ENCODE measurements around the gene DDX52.
"Not testable (repeated sequence)": the region's sequence is repeated elsewhere in the genome, so short reads cannot be mapped to it uniquely, and the experiment has no call there.

Gene DDX52

GRCh38 chr17:37643118-37643766 is at the start of gene DDX52:
Gene DDX52, minus strand, starts transcription at chr17:37643446. Its CDS starts 26 bp downstream, at chr17:37643420.
- DNase-seq (ENCODE audit: low read depth), result peak; percentile 85

DNA sequence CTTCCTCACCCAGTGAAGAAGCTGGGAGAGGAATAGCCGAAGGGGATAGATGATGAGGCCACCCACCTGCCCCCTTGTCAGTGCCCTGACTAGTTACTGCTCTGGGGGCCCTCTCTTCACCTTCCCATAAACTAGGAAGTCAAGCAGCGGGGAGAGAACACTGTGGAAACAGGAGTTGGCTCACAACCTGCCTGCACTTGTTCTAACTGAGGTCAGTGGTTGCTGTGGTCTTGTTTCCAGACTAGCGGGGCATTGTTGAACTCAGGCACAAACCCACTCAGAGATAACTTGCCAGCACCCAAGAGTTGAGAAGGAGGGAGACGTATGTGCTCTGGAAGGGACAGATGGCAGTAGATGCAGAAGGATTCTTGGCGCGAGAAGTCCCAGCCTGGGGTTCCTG is 48.6 kb upstream of the DDX52 start:
- no peak for DNase-seq (ENCODE audit: low read depth)

DNA sequence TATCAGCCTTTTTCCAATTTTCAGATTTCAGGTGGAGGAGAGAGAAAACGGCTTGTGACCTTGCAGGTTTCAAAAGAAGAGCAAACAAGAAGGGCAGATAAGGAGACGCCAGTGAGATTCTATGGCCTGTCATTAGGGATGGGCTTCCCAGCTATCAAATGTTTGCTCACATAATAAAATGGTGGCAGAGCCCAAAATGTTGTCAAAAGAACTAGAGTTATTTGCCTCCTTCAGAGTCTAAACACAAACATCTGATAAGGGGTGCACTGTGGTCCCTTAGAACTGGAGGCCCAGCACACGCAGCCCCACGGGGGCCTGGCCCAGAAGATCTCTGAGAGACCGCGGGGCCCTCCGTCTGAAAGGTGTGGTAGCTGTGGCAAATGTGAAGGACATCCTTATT is 46.1 kb upstream of the DDX52 start:
- no peak for DNase-seq (ENCODE audit: low read depth)

- DNase-seq (ENCODE audit: low read depth), result no peak
Observed at GRCh38 chr17:37683454-37683984, 40.3 kb upstream of the DDX52 start.

GRCh38 chr17:37682007-37682406 is 38.8 kb upstream of the DDX52 start:
- no peak for DNase-seq (ENCODE audit: low read depth)

- DNase-seq (ENCODE audit: low read depth), result not testable (repeated sequence)
Observed at GRCh38 chr17:37679995-37680394, 36.7 kb upstream of the DDX52 start.

- DNase-seq (ENCODE audit: low read depth), result no peak
Observed at GRCh38 chr17:37678036-37678435, 34.8 kb upstream of the DDX52 start.

DNA sequence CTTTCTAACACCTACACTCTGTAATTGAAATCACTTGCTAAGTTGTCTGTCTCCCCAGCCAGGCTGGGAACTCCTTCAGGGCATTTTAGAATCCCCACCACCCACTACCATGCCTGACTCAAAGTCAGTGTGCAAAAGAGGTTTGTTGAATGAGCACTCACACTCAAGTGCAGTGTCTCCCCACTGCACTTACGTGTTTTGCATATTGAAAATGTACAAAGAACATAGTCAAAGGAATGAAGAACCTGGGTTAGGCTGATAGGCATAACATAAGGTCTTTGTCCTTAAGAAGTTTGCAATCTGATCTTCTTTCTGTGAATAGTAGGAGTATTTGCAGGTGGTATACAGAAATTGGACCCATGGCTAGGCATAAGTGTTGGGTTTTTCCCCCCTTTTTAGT is 33.8 kb upstream of the DDX52 start:
- DNase-seq (ENCODE audit: low read depth), result no peak

GRCh38 chr17:37676115-37676925 is 33.1 kb upstream of the DDX52 start:
- no peak for DNase-seq (ENCODE audit: low read depth)

GRCh38 chr17:37674511-37674910 is 31.3 kb upstream of the DDX52 start:
- no peak for DNase-seq (ENCODE audit: low read depth)

- no peak for DNase-seq (ENCODE audit: low read depth)
Observed at GRCh38 chr17:37673386-37673785, 30.1 kb upstream of the DDX52 start.

- no peak for DNase-seq (ENCODE audit: low read depth)
Observed at GRCh38 chr17:37672548-37673078, 29.4 kb upstream of the DDX52 start.

DNA sequence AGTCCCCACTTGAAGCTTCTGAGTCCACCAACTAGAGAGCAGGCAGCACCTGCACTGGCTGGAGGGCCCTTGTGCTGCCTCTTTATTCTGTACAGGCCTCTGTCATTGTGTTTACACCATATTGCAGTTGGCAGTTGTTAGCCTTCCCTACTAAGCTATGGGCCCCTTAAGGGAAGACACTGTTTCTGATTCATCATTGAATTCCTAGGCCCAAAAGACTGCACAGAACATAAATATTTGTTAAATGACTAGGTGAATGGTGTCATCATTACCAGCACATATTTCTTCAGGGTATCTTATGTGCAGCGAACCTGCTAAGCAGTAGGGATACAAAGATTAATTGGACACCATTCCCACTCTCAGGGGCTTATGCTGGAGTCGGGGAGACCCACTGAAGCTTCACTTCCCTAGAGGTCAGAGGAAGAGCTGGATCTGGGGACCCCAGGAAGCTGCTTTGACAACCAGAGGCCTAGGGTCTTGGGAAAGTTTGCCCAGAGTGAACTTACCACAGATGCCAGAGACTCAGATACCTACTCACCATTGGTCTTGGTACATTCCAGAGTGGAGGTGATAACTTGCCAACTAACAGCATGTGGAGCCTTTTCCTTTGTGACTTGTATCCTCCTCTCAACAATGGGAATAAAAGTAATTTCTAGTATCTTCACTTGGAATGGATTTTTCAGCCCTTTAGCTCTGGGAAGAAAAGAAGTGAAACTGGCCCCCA is 28.7 kb upstream of the DDX52 start:
- DNase-seq (ENCODE audit: low read depth), result no peak

- DNase-seq (ENCODE audit: low read depth), result no peak
Observed at GRCh38 chr17:37671028-37671823, 28.0 kb upstream of the DDX52 start.

DNA sequence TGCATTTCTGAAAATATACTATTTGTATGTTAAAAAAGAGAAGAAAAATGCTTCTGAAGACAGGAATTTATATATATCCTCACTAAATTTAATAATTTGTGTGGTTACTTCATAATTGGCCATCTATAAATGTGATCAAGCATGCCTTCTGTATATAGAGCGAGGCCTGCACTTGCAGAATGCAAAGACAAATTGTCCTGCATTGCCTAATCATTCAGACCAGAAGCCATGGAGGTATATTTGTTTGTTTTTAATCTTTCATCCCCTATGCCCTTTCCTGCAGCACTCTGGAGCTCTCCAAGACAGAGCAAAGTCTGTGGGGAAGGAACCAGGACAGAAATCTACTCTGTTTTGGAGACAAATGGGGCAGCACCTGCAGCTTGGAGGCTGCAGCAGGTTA is 23.8 kb upstream of the DDX52 start:
- no peak for DNase-seq (ENCODE audit: low read depth)

DNA sequence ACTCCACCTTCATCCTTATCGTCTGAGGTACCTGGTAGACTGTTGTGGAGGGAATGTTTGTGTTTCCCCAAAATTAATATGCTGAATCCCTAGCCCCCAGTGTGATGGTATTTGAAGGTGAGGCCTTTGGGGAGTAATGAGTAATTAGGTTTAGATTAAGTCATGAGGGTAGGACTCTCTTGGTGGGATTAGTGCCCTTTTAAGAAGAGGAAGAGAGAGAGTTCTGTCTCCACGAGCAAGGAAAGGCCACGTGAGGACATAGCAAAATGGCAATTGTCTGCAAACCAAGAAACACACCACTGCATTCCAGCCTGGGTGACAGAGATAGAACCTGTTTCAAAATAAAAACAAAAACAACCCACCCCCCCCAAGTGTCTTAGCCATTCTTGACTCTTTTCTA is 21.0 kb upstream of the DDX52 start:
- DNase-seq (ENCODE audit: low read depth), result no peak

DNA sequence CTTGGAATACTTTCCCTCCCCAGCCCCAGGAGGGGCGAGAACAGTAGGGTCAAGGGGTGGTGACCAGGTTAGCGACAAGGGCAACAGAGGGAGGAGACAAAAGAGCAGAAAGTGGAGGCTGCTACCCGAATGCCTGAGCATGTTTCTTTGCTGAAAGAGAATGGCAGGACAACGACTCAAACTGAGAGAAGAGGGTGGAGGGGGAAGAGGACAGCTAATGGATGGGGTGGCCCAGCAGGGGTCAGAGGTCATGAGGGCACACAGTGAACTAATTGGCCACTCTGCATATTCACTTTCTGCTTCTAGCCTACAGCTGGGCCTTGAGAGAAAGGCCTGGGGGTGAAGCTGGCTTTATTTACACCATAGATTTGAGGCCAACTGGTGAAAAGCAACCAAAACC is 19.1 kb upstream of the DDX52 start:
- no peak for DNase-seq (ENCODE audit: low read depth)

DNA sequence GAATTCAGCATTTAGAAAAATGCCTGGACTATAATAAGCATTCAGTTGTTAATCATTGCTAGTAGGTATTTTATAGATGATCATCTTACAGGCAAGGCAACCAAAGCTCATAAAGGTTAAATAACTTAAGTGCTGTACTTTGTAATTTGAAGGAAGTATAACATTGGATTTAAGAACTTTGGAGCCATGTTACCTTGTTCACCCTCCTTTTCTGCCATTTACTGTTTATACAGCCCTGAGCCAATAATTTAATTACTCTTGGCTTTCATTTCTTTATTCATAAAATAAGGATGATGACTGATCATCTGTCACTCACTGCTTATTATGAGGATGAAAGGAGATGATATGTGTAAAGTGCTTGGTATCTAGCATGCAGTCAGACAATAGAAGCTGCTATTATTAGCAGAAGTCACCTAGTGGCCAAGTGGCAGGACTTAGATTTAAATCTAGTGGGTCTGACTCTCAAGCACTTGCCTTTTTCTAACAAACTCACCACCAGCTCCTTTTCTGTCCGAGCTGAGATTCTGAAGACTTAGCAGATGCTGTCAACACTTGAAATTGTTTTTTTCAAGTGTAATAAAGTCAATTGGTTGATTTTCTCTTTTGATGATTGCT is 18.3 kb upstream of the DDX52 start:
- DNase-seq (ENCODE audit: low read depth), result no peak

GRCh38 chr17:37659925-37660324 is 16.7 kb upstream of the DDX52 start:
- DNase-seq (ENCODE audit: low read depth), result no peak

- DNase-seq (ENCODE audit: low read depth), result no peak
Observed at GRCh38 chr17:37657202-37657601, 14.0 kb upstream of the DDX52 start.

GRCh38 chr17:37651849-37652248 is 8.6 kb upstream of the DDX52 start:
- DNase-seq (ENCODE audit: low read depth), result no peak

Data from stimulated activated CD8-positive, alpha-beta memory T cell treated with anti-CD3 and anti-CD28 coated beads, Interleukin-4, amount 100 ng/mL, for 24 hours (primary cell).